ENCODE measurements around the gene TENM3. TPM values are rescaled to one million over a fixed set of nuclear protein-coding genes. Genes with fewer than 3 reads are reported as not detected.

Gene TENM3
- total RNA-seq, 1 experiment from 2014 or later: not detected

DNA sequence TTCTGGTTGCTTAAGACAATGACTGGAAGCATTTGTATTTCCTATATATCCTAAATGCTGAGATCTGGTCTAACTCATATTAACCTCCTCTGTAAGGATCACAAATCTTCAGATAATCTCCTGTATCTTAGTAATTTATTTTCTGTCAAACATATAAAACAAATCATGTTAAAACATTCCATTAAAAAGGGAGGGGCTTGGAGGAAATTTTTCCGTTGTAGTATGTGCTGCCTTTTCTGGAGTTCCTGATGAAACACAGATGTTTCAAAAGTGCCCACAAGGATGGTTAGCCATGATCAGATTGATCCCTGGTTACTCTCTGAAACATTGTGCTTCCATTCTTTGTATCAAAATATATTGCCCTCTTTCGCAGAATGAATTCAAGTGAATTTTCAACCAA, 182.1 kb downstream of the TENM3 start:
- Histone ChIP-seq H3K4me3 (no peak overlapping the region), H2AFZ (no peak overlapping the region), H3F3A (ENCODE audit: insufficient read depth, low read depth) (no peaks in the 10 kb centered on the region), H3K36me3 (ENCODE audit: low read depth) (no peaks in the 10 kb centered on the region), H3K9me2 (ENCODE audit: insufficient read depth) (no peaks in the 10 kb centered on the region), H3K4me2 (no peak overlapping the region), H3K27me3 (ENCODE audit: insufficient read depth, low read depth) (peaks cover under 1% of the 10 kb centered on the region; the same call in 1 of the 2 replicates), H3K4me1 (replicated peaks; ENCODE audit: insufficient read depth) (no peaks in the 10 kb centered on the region), H4K20me1 (ENCODE audit: insufficient read depth) (no peaks in the 10 kb centered on the region), H3K27ac (no peak overlapping the region), H3K9me3 (ENCODE audit: insufficient read depth, low read depth) (no peaks in the 10 kb centered on the region), H3K79me2 (ENCODE audit: low read depth) (no peaks in the 10 kb centered on the region)
- BruUV-seq (replicated peaks): no TSS peak
- CTCF ChIA-PET: no interaction called here
- DNase-seq: no peak
- TF ChIP-seq EZH2 (IDR thresholded peaks at IDR 0.05; ENCODE audit: low read depth): no peak
- TF ChIP-seq, protein P1, sequence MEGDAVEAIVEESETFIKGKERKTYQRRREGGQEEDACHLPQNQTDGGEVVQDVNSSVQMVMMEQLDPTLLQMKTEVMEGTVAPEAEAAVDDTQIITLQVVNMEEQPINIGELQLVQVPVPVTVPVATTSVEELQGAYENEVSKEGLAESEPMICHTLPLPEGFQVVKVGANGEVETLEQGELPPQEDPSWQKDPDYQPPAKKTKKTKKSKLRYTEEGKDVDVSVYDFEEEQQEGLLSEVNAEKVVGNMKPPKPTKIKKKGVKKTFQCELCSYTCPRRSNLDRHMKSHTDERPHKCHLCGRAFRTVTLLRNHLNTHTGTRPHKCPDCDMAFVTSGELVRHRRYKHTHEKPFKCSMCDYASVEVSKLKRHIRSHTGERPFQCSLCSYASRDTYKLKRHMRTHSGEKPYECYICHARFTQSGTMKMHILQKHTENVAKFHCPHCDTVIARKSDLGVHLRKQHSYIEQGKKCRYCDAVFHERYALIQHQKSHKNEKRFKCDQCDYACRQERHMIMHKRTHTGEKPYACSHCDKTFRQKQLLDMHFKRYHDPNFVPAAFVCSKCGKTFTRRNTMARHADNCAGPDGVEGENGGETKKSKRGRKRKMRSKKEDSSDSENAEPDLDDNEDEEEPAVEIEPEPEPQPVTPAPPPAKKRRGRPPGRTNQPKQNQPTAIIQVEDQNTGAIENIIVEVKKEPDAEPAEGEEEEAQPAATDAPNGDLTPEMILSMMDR (conservative IDR thresholded peaks at IDR 0.05): no peak
- POLR2A ChIA-PET (ENCODE audit: unreplicated experiment): no interaction called here
- intact Hi-C loops (cut with micrococcal nuclease; ENCODE audit: unreplicated experiment): no loop called here

- H3K4me1 ChIP-seq (replicated peaks; ENCODE audit: insufficient read depth): no peaks in the 10 kb centered on the region
- no TSS peak for BruUV-seq (replicated peaks)
- intact Hi-C loops (cut with micrococcal nuclease; ENCODE audit: unreplicated experiment): no loop called here
Measured at GRCh38 chr4:182426901-182427300, 183.7 kb downstream of the TENM3 start.

DNA sequence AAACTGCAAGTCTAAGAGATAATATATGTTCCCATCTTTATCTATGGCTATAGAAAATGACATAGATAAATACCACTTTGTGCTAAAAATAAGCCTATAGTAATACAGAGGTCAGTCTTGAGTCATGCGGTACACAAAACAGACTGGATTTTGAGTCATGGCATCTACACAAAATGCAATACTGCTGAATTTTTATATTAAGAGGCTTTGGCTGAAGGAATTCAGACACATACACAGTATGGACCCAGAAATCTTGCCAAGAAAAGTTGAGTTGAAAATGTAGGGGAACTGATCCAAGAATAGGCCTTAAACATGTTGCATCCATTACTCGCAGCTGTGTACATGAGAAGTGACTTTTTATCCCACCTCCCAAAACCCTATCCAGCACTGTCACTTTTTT, 184.4 kb downstream of the TENM3 start:
- Histone ChIP-seq H3K27me3 (ENCODE audit: insufficient read depth, low read depth) (peaks cover 2% of the 10 kb centered on the region; the same call in 1 of the 2 replicates), H4K20me1 (ENCODE audit: insufficient read depth) (no peaks in the 10 kb centered on the region), H3K4me1 (replicated peaks; ENCODE audit: insufficient read depth) (no peaks in the 10 kb centered on the region), H3K9me2 (ENCODE audit: insufficient read depth) (no peaks in the 10 kb centered on the region), H2AFZ (no peak overlapping the region), H3K79me2 (ENCODE audit: low read depth) (no peaks in the 10 kb centered on the region), H3K4me2 (no peak overlapping the region), H3K9me3 (ENCODE audit: insufficient read depth, low read depth) (no peaks in the 10 kb centered on the region), H3K4me3 (no peak overlapping the region), H3K36me3 (ENCODE audit: low read depth) (no peaks in the 10 kb centered on the region), H3K27ac (no peak overlapping the region), H3F3A (ENCODE audit: insufficient read depth, low read depth) (no peaks in the 10 kb centered on the region)
- BruUV-seq (replicated peaks): no TSS peak
- ChIA-PET POLR2A (ENCODE audit: unreplicated experiment) (no interaction called here), CTCF (no interaction called here)
- TF ChIP-seq, protein P1 (conservative IDR thresholded peaks at IDR 0.05): no peak
- no peak for TF ChIP-seq EZH2 (IDR thresholded peaks at IDR 0.05; ENCODE audit: low read depth)
- no peak for DNase-seq
- intact Hi-C loops (cut with micrococcal nuclease; ENCODE audit: unreplicated experiment): no loop called here

More at GRCh38 chr4:182426901-182427300, 183.7 kb downstream of the TENM3 start:
- Histone ChIP-seq H2AFZ (no peak overlapping the region), H3K27me3 (ENCODE audit: insufficient read depth, low read depth) (peaks cover 2% of the 10 kb centered on the region; the same call in 1 of the 2 replicates), H3F3A (ENCODE audit: insufficient read depth, low read depth) (no peaks in the 10 kb centered on the region), H4K20me1 (ENCODE audit: insufficient read depth) (no peaks in the 10 kb centered on the region), H3K79me2 (ENCODE audit: low read depth) (no peaks in the 10 kb centered on the region), H3K9me2 (ENCODE audit: insufficient read depth) (no peaks in the 10 kb centered on the region), H3K27ac (no peak overlapping the region), H3K36me3 (ENCODE audit: low read depth) (no peaks in the 10 kb centered on the region), H3K4me2 (no peak overlapping the region), H3K4me3 (no peak overlapping the region), H3K9me3 (ENCODE audit: insufficient read depth, low read depth) (no peaks in the 10 kb centered on the region)
- POLR2A ChIA-PET (ENCODE audit: unreplicated experiment): no interaction called here
- CTCF ChIA-PET: no interaction called here
- TF ChIP-seq, protein P1 (conservative IDR thresholded peaks at IDR 0.05): no peak
- TF ChIP-seq EZH2 (IDR thresholded peaks at IDR 0.05; ENCODE audit: low read depth): no peak
- no peak for DNase-seq
